Activated naive CD4-positive, alpha-beta T cell treated with anti-CD3 and anti-CD28 coated beads, Interleukin-2, amount 50 U/mL, for 16 hours (primary cell): ENCODE measurements around the gene ZNF79.

ENCODE experiments used
- DNase-seq: peaks from one replicate; pipeline ENCODE4 v3.0.0-alpha.2; 2020

ZNF79 gene

GRCh38 chr9:127398715-127399400 is 25.3 kb upstream of the ZNF79 start:
- no peak for DNase-seq

DNA sequence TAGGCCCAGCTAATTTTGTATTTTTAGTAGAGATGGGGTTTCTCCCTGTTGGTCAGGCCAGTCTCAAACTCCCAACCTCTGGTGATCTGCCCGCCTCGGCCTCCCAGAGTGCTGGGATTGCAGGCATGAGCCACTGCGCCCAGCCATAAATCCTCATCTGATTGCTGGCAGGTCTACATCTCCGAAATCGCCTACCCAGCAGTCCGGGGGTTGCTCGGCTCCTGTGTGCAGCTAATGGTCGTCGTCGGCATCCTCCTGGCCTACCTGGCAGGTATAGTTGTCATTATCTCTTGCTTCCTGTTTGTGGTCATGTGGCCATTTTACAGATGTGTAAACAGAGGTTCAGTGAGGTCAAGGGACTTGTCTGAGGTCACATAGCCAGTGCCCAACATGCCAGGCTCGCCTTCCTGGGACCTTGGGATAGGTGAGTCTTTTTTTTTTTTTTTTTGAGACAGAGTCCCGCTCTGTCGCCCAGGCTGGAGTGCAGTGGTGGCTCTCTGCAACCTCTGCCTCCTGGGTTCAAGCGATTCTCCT is 24.4 kb upstream of the ZNF79 start:
- DNase-seq: no peak

DNA sequence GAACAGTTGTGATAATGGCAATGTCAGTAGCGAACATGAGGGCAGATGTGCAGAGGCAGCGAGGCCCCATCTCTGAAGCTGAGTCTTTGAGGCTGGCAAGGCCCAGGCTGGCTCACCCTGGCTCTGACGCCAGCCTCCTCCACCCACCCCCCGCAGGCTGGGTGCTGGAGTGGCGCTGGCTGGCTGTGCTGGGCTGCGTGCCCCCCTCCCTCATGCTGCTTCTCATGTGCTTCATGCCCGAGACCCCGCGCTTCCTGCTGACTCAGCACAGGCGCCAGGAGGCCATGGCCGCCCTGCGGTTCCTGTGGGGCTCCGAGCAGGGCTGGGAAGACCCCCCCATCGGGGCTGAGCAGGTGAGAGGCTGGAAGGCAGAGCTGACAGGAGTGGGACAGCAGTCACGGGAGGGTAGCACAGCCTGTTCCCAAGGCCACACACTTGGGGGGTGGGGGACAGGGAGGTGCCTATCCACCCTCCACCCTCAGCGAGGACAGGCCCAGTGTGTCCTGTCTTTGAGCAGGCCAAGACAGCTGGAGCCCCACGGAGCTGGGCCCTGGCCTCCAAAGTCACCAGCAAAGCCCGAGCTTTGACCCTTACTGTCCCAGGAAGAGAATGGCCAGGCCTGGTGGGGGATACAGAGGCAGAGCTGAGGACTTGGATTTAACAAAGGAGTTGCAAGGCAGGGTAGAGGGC is 21.6 kb upstream of the ZNF79 start:
- no peak for DNase-seq

- DNase-seq: no peak
Measured at GRCh38 chr9:127403507-127404192, 20.5 kb upstream of the ZNF79 start.

DNA sequence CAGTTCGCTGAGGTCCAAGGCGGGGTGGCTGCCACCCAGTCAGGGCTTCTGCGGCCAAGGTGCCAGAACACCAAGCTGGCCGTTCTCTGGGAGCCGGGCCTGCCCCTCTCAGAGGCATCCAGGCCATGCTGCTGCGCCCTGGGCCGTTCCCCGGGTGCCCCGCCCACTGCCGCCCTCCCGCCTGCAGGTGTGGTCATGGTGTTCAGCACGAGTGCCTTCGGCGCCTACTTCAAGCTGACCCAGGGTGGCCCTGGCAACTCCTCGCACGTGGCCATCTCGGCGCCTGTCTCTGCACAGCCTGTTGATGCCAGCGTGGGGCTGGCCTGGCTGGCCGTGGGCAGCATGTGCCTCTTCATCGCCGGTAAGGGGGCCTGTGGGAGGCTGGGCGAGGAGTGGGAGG is 19.6 kb upstream of the ZNF79 start:
- no peak for DNase-seq

GRCh38 chr9:127405344-127406125 is 18.6 kb upstream of the ZNF79 start:
- no peak for DNase-seq

DNA sequence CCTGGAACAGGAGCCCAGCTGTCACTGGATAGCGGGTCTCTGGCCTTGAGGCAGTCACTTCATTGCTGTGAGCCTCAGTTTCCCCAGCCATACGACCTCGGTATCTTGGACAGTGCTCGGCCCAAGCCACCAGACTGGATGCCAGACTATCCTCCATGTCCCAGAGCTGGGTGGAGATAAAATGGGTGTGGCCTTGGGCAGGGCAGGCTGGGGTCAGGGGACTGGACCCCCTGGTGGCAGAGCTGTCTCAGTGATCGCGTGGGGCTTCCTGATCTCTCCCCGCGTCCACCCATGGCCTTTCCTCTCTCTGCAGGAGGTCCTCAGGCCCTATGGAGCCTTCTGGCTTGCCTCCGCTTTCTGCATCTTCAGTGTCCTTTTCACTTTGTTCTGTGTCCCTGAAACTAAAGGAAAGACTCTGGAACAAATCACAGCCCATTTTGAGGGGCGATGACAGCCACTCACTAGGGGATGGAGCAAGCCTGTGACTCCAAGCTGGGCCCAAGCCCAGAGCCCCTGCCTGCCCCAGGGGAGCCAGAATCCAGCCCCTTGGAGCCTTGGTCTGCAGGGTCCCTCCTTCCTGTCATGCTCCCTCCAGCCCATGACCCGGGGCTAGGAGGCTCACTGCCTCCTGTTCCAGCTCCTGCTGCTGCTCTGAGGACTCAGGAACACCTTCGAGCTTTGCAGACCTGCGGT is 17.2 kb upstream of the ZNF79 start:
- DNase-seq: no peak

DNA sequence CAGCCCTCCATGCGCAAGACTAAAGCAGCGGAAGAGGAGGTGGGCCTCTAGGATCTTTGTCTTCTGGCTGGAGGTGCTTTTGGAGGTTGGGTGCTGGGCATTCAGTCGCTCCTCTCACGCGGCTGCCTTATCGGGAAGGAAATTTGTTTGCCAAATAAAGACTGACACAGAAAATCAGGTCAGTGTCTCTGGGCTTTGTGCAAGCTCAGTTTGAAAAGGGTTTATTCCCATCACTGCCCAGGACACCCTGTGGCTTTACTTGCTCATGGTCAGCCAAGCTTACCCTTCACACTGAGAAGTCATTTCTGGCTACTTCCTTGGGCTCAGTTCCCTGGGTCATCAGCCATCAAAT is 16.7 kb upstream of the ZNF79 start:
- no peak for DNase-seq

GRCh38 chr9:127411122-127411521 is 13.1 kb upstream of the ZNF79 start:
- DNase-seq: no peak

DNA sequence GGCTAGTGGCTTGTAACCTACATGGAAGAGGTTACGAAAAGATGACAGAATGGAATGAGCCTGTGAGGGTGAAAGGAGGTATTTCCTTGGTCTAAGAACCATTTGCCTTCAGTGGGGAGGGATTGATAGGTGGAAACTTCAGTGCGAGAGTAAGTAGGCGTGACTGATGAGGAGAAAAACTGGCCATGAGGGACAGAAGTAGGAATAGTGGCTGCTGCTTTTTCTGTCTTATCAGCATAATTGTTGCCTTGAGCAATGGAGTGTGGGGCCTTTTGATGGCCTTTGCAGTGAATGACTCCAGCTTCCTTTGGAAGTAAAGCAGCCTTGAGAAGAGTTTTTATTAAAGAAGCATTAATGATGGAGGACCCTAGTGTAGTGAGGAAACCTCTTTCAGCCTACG is 9.0 kb upstream of the ZNF79 start:
- DNase-seq: no peak

DNA sequence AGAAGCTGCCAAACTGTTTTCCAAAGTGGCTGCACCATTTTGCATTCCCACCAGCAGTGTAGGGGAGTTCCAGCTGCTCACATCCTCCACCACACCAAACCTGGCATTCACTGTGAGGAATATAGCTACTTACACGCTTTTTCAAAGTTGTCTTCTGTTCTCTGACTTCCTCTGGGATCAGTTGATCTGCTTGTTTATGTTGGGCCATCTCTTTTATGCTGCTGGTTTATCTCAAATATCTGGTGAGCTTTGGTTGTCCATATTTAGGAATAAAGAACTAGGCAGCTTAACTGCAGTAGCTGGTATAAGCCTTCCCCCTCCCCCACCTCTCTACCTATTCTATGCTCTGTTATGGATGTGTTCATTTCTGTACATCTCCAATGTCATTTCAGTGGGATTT is 8.5 kb upstream of the ZNF79 start:
- no peak for DNase-seq

GRCh38 chr9:127417131-127418036 is 6.8 kb upstream of the ZNF79 start:
- DNase-seq: no peak

- DNase-seq: peak; percentile 58
Measured at GRCh38 chr9:127418037-127418471, 6.1 kb upstream of the ZNF79 start.

DNA sequence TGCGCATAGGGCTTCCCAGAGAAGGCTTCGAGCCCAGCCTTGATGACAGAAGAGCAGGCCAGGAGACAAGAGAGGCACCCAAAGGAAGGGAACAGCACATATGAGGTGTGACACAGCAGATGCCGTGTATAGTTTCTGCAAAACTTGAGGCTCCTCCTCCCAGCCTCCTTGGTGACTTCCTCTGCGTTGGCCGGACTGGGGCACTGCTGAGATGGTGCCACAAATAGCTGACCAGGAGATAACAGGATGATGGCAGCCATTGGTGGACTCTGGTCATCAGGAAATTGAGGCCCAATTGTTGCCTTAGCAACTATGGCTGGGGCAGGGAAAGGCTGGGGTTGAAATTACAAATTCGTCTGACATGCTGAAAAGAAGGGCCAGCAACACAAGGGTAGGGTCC is 4.8 kb upstream of the ZNF79 start:
- DNase-seq: no peak

GRCh38 chr9:127421057-127421456 is 3.1 kb upstream of the ZNF79 start:
- DNase-seq: no peak

DNA sequence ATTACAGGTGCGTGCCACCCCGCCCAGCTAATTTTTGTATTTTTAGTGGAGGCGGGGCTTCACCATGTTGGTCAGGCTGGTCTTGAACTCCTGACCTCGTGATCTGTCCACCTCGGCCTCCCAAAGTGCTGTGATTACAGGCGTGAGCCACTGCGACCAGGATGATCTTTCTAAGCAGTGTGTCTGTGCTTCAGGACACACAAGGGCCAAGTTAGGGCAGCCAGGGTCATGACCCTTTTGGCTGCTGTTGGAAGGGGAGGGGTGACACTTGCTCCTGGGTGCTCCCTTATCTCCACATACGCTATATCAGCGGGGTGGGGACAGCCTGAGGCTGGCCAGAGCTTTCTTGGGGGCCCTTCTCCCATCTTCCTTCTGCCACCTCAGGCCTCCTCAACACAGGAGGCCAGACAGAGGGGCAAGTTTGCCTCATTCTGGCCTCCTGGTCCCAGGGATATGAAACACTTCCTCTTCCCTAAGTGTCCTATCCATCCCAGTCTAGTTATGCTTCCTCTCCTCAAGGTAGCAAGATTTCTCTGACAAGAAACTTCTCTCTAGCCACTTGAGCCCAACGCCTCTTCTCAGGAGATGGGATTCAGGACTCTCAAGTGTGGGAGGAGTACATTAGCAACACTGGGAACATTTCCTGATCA is 1.9 kb upstream of the ZNF79 start:
- DNase-seq: no peak

DNA sequence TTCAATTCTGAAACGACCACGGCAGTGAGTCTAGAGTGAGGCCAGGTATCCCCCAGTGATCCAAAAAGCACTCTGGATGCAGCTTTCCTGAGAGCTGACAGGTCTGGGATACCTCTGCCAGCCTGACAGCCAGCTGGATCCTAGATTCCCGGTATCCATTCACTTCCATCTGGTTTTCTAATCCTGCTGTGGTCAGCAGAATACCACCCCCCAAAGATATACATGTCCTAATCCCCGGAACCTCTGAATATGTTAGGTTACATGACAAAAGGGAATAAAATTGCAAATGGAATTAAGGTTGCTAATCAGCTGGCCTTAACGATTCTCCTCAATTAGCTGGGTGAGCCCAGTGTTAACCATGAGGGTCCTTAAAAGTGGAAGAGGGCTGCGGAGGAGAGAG is 1.4 kb upstream of the ZNF79 start:
- DNase-seq: no peak

DNA sequence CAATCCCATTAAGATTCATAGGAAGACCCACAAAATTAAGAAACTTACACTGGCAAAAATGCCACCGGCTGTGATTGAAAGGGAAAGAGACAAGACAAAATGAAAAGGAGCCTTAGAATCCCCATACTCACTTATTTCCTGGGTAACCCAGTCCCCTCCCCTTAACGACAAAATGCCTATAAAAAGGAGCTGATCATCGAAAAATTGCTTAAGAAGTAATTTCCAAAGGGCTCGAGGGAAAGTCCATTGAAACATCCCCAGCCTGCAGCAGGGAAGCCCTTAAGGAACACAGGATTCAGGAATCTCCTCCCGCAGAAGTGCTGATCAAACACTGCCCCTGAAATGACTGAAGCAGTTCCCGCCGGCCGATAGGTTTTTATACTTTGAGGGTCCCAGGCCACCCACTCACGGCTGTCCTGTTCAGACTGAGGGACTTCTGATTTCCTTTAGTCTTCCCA is 677 bp upstream of the ZNF79 start:
- no peak for DNase-seq

GRCh38 chr9:127424676-127424999 is 456 bp downstream of the ZNF79 start:
- peak; percentile 54 for DNase-seq

- peak; percentile 49 for DNase-seq
Measured at GRCh38 chr9:127426756-127427155, 2.6 kb downstream of the ZNF79 start.

- DNase-seq: no peak
Measured at GRCh38 chr9:127428348-127428747, 4.2 kb downstream of the ZNF79 start.
